HK-2 (cell line): ENCODE results near the gene COQ8A.
A peak's percentile ranks its signal among the peaks of the same experiment; 100 is the strongest.

ENCODE experiments used
- DNase-seq: peaks from one replicate; pipeline ENCODE4 v3.0.0-alpha.2; 2018; ENCODE audit not compliant: unreplicated experiment

Gene COQ8A

DNA sequence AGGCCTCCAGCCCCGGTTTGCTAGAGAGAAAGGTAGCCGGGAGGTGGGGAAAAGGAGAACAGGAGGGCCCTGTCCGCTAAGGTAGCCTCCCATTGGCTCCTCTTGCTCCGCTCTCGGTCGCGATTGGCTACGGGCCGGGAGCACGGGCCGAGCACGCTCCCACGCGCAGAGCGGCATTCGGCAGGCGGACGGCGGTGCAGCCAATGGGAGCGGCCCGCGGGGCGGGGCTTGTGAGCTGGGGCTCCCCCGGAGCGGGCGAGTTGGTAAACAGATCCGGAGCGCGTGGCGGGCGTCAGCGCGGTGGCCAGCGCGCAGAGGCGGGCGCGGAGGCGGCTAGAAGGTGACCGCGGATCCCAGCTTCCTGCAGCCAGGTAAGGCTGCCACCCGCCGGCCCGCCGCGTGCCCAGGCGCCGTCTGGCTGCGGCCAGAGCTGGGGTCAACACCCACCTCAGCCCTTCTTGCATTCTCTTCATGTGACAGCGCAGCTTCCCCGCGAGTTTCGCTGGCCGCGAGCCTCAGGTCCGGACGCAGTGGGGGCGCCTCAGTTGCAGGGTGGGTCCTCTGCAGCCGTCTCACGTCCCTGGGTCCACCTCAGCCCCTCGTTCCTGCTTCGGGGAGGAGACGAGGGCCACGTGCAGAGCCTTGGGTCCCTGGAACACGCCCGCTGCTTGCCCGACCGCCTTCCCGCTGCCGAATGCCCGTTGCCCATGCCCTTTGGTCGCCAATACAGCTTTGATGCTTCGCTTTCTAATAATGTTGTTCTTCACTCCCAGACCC, at the start of gene COQ8A:
COQ8A (plus strand) TSS at position 266 of the 777 bp plus-strand sequence. CDS start 21,092 bp downstream, outside the sequence.
- peak; percentile 100 for DNase-seq

GRCh38 chr1:226890331-226891108, 49.6 kb upstream of the COQ8A start:
- no peak for DNase-seq

- no peak for DNase-seq
Measured at GRCh38 chr1:226891346-226891745, 48.7 kb upstream of the COQ8A start.

GRCh38 chr1:226891846-226892523, 48.1 kb upstream of the COQ8A start:
- peak; percentile 17 for DNase-seq

DNA sequence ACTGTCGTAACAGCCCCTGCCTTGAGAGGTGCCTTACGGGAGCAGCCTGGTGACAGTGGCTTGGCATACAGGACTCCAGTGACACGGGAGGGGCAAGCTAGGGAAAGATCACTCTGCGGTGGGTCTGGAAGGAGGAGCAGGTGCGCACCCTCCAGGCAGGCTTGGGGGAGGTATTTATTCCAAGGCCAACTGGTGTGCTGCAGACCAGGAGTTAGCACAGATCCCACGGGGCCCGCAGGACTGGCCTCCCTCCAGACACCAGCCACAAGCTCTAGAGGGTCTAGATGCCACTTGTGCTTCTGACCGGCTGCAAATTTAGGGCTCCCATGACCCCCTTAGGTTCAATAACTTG, 47.6 kb upstream of the COQ8A start:
- no peak for DNase-seq

- no peak for DNase-seq
Measured at GRCh38 chr1:226893936-226894335, 46.2 kb upstream of the COQ8A start.

- no peak for DNase-seq
Measured at GRCh38 chr1:226894826-226895225, 45.3 kb upstream of the COQ8A start.

DNA sequence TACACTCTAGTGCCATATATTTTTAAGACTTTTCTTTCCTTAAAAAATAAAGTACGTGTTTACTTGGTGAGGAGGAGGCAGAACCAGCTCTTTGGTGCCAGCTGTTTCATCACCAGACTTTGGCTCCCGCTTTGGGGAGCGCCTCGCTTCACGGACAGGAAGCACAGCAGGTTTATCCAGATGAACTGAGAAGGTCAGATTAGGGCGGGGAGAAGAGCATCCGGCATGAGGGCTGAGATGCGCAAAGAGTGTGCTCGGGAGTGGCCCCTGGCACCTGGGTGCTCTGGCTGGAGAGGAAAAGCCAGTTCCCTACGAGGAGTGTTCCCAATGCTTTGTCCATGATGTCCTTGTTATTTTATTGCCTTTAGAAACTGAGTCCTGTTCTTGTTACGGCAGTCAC, 44.5 kb upstream of the COQ8A start:
- no peak for DNase-seq

- no peak for DNase-seq
Measured at GRCh38 chr1:226898246-226898645, 41.8 kb upstream of the COQ8A start.

DNA sequence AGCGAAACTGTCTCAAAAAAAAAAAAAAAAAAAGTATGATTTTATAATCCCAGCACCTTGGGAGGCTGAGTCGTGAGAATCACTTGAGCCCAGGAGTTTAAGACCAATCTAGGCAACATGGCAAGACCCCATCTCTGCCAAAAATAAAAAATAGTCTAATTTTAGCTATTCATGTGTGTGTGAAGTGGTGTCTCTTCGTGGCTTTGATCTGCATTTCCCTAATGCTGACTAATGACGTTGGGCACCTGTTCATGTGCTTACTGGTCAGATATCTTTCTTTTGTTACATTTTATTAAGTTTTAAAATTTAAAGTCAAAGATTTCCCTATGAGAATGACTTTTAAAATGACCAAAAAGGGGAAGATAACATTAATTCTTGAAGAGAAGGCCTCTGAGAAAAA, 38.7 kb upstream of the COQ8A start:
- no peak for DNase-seq

GRCh38 chr1:226902601-226903000, 37.5 kb upstream of the COQ8A start:
- DNase-seq: no peak

DNA sequence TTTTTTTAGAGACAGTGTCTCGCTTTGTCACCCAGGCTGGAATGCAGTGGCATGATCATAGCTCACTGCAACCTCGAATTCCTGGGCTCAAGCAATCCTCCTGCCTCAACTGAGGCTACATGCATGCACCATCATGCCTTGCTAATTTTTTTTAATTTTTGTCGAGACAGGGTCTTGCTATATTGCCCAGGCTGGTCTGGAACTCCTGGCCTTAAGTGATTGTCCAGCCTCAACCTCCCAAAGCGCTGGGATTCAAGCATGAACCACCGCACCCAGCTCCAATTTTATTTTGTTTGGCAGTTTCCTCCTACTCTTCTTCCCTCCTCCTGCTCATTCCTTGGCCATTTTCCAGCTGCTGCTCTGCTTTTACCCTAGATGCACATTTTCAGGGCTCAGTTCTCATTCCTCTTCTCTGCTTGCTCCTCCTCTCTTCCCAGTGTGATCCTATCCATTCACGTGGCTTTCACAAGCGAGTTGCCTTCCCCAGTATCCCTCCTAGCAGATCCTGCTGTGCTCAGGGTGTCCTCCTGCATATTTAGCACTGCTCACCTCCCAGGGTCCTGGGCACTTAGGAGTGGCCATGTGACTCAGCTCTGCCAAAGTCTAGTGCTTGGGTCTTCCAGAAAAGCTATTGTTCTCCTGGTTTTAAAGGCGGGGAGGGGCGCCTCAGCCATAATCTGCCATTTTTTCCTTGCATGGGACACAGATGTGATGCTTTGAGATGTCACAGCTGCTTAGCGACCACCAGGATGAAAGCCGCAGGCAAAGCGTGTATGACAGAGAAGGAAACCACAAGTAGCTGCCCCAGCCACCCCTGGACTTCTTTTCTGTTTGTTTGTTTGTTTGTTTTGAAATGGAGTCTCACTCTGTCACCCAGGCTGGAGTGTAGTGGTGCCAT, 36.0 kb upstream of the COQ8A start:
- DNase-seq: no peak

- DNase-seq: no peak
Measured at GRCh38 chr1:226904772-226905171, 35.3 kb upstream of the COQ8A start.

GRCh38 chr1:226908419-226908818, 31.7 kb upstream of the COQ8A start:
- DNase-seq: no peak

DNA sequence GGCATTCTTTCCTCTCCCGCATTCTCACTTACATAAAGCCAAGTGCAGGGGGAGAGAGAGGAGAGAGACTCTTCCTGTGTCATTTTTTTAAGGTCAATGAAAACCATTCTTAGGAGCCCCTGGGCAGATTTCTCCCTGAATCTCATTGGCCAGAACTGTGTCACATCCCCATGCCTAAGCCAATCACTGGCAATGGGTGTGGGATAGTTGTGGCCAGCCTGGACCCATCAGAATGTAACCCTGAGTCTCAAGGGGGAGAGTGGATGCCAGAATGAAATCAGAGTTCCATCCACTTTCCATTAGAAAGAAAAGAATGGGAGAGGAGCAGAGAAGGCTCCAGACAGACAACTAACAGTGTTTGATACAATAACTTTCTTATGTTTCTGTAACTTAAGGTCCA, 31.2 kb upstream of the COQ8A start:
- no peak for DNase-seq

GRCh38 chr1:226912587-226913176, 27.4 kb upstream of the COQ8A start:
- no peak for DNase-seq

GRCh38 chr1:226915672-226915995, 24.5 kb upstream of the COQ8A start:
- no peak for DNase-seq

- DNase-seq: no peak
Measured at GRCh38 chr1:226916497-226916896, 23.6 kb upstream of the COQ8A start.

DNA sequence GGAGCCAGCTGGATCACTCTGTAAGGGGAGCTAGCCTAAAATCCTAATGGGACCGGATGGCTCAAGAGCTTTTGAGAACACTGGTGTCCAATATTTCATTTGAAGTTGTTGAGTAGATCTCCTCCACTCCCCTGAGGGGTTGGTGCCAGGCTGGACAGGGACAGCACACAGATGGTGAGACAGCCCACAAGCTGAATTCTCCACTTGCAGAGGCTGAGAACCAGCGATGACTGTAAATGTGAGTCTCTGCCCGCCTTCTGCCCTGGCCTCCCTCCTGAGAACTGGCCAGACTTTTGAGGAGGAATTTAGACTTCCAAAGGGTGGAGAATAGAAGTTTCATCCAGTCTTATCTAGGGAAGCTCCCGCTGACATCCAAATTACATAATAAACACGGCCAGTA, 20.5 kb upstream of the COQ8A start:
- no peak for DNase-seq

DNA sequence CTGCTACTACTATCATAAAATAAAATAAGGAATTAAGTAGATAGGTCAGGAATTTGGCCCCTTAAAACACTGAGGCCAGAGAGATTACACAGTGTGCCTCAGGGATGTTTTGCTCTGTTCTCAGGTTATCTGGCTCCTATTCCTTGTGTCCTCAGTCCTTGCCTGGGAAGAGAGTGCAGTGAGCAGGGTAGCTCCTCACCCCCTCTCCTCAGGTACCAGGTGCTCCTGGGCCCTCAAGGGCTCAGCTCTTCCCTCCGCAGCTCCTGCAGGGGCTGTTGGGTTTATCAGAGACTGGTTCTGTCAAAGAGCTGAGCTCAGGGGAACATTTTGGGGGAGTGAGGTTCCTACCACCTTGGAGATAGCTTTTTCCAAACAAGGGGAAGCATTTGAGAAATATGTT, 20.1 kb upstream of the COQ8A start:
- no peak for DNase-seq

DNA sequence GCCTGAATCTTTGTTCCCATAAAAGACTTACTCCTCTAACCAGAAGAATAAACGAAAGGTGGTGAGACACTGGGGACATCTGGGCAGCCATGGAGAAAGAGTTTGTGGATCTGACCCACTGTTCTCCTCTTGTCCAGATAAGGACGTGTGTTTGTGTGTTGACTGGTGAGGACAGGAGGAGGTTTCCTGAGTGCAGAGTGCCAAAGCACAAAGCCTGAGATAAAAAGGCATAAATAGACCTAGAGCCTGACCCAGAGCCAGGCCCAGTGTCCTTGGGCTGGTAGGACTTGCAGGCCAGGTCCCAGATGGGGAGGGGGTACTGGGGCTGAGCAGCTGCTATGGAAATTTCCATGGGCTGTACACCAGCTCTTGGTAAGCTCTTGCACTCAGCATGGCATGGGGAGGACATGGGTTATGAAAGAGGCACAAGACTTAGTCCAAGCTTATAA, 19.6 kb upstream of the COQ8A start:
- DNase-seq: no peak
